ENCODE results near the gene AFF3.

AFF3 gene

GRCh38 chr2:99875627-99876201 is 266.7 kb downstream of the AFF3 start:
- Histone ChIP-seq H3K9me3 (ENCODE audit: control insufficient read depth, insufficient read depth, low read length) (no peaks in the 10 kb centered on the region), H3K27ac (ENCODE audit: low read depth, low read length) (no peak overlapping the region), H3K79me2 (ENCODE audit: control insufficient read depth, low read length) (no peaks in the 10 kb centered on the region), H4K20me1 (ENCODE audit: control insufficient read depth, insufficient read depth, low read depth, low read length) (peaks cover 9% of the 10 kb centered on the region; the same call in 1 of the 2 replicates), H3F3A (ENCODE audit: control insufficient read depth, insufficient read depth) (peaks cover 6% of the 10 kb centered on the region; the same call in 1 of the 2 replicates), H3K4me3 (ENCODE audit: low read length) (no peak overlapping the region), H3K27me3 (ENCODE audit: control insufficient read depth, low read length) (no peaks in the 10 kb centered on the region), H3K4me1 (ENCODE audit: control insufficient read depth, low read length) (peaks cover 31% of the 10 kb centered on the region), H3K36me3 (ENCODE audit: control insufficient read depth, low read length) (no peaks in the 10 kb centered on the region), H3K9me2 (replicated peaks; ENCODE audit: control insufficient read depth, low read length) (no peaks in the 10 kb centered on the region), H3K4me2 (ENCODE audit: low read length) (no peak overlapping the region)
- no peak for TF ChIP-seq EZH2phosphoT487 (IDR thresholded peaks at IDR 0.05; ENCODE audit: borderline replicate concordance, low read length)
- TF ChIP-seq CTCF (IDR thresholded peaks at IDR 0.05; ENCODE audit: low read depth, low read length, poor library complexity, severe bottlenecking) = no peak

- Histone ChIP-seq H3F3A (ENCODE audit: control insufficient read depth, insufficient read depth) (no peaks in the 10 kb centered on the region), H3K4me2 (ENCODE audit: low read length) (0 out of 2 replicates have a peak overlapping the region, but pooled peaks have one; percentile 7), H3K4me3 (ENCODE audit: low read length) (no peak overlapping the region), H4K20me1 (ENCODE audit: control insufficient read depth, insufficient read depth, low read depth, low read length) (no peaks in the 10 kb centered on the region), H3K9me3 (ENCODE audit: control insufficient read depth, insufficient read depth, low read length) (no peaks in the 10 kb centered on the region), H3K27ac (ENCODE audit: low read depth, low read length) (no peak overlapping the region), H3K9me2 (replicated peaks; ENCODE audit: control insufficient read depth, low read length) (no peaks in the 10 kb centered on the region), H3K27me3 (ENCODE audit: control insufficient read depth, low read length) (no peaks in the 10 kb centered on the region), H3K36me3 (ENCODE audit: control insufficient read depth, low read length) (no peaks in the 10 kb centered on the region), H3K4me1 (ENCODE audit: control insufficient read depth, low read length) (peaks cover 35% of the 10 kb centered on the region), H3K79me2 (ENCODE audit: control insufficient read depth, low read length) (no peaks in the 10 kb centered on the region)
- TF ChIP-seq CTCF (IDR thresholded peaks at IDR 0.05; ENCODE audit: low read depth, low read length, poor library complexity, severe bottlenecking) = no peak
- no peak for TF ChIP-seq EZH2phosphoT487 (IDR thresholded peaks at IDR 0.05; ENCODE audit: borderline replicate concordance, low read length)
Observed at GRCh38 chr2:99868260-99868659, 274.1 kb downstream of the AFF3 start.

GRCh38 chr2:99867770-99868169 is 274.6 kb downstream of the AFF3 start:
- peaks cover 40% of the 10 kb centered on the region for H3K4me1 ChIP-seq (ENCODE audit: control insufficient read depth, low read length)
- no peaks in the 10 kb centered on the region for H3K27me3 ChIP-seq (ENCODE audit: control insufficient read depth, low read length)
- no peaks in the 10 kb centered on the region for H3F3A ChIP-seq (ENCODE audit: control insufficient read depth, insufficient read depth)
- H3K9me3 ChIP-seq (ENCODE audit: control insufficient read depth, insufficient read depth, low read length) = no peaks in the 10 kb centered on the region
- H3K27ac ChIP-seq (ENCODE audit: low read depth, low read length) = no peak overlapping the region
- no peaks in the 10 kb centered on the region for H4K20me1 ChIP-seq (ENCODE audit: control insufficient read depth, insufficient read depth, low read depth, low read length)
- TF ChIP-seq CTCF (IDR thresholded peaks at IDR 0.05; ENCODE audit: low read depth, low read length, poor library complexity, severe bottlenecking) (no peak), EZH2phosphoT487 (IDR thresholded peaks at IDR 0.05; ENCODE audit: borderline replicate concordance, low read length) (no peak)
- H3K36me3 ChIP-seq (ENCODE audit: control insufficient read depth, low read length) = no peaks in the 10 kb centered on the region
- no peaks in the 10 kb centered on the region for H3K9me2 ChIP-seq (replicated peaks; ENCODE audit: control insufficient read depth, low read length)
- H3K79me2 ChIP-seq (ENCODE audit: control insufficient read depth, low read length) = no peaks in the 10 kb centered on the region
- no peak overlapping the region for H3K4me3 ChIP-seq (ENCODE audit: low read length)
- H3K4me2 ChIP-seq (ENCODE audit: low read length) = no peak overlapping the region
